ENCODE measurements around the gene TUBA3E.
"Not testable (repeated sequence)": the region's sequence is repeated elsewhere in the genome, so short reads cannot be mapped to it uniquely, and the experiment has no call there.

DNA sequence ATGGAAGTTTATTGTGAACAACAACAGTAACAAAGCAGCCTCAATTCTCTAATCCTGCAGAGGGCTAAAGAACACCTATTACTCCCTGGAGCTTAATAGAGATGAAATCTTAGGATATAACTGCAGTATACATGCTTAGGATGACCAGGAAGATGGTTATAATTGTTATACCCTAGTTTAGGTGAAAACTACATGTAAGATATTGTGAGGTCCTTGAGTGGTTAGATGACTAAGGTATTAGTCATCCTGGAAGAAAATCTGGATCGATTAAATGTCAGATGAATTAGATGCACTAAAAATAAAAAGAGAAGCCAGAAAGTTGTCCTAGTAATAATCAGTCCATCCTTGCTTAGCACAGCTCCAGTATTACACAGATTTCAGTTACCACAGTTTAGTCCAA lies 22.3 kb upstream of the TUBA3E start:
- TF ChIP-seq, protein P1, sequence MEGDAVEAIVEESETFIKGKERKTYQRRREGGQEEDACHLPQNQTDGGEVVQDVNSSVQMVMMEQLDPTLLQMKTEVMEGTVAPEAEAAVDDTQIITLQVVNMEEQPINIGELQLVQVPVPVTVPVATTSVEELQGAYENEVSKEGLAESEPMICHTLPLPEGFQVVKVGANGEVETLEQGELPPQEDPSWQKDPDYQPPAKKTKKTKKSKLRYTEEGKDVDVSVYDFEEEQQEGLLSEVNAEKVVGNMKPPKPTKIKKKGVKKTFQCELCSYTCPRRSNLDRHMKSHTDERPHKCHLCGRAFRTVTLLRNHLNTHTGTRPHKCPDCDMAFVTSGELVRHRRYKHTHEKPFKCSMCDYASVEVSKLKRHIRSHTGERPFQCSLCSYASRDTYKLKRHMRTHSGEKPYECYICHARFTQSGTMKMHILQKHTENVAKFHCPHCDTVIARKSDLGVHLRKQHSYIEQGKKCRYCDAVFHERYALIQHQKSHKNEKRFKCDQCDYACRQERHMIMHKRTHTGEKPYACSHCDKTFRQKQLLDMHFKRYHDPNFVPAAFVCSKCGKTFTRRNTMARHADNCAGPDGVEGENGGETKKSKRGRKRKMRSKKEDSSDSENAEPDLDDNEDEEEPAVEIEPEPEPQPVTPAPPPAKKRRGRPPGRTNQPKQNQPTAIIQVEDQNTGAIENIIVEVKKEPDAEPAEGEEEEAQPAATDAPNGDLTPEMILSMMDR (IDR thresholded peaks at IDR 0.05), result not testable (repeated sequence)
- not testable (repeated sequence) for TF ChIP-seq POLR2A (IDR thresholded peaks at IDR 0.05)
